Stimulated activated CD4-positive, alpha-beta T cell treated with anti-CD3 and anti-CD28 coated beads, Interleukin-2, amount 100 ng/mL, for 4 hours (primary cell): ENCODE results near the gene DGKQ.

Source experiments
- DNase-seq: peaks from one replicate; pipeline ENCODE4 v3.0.0-alpha.2; 2020; ENCODE audit warnings: low read depth

DGKQ gene

DNA sequence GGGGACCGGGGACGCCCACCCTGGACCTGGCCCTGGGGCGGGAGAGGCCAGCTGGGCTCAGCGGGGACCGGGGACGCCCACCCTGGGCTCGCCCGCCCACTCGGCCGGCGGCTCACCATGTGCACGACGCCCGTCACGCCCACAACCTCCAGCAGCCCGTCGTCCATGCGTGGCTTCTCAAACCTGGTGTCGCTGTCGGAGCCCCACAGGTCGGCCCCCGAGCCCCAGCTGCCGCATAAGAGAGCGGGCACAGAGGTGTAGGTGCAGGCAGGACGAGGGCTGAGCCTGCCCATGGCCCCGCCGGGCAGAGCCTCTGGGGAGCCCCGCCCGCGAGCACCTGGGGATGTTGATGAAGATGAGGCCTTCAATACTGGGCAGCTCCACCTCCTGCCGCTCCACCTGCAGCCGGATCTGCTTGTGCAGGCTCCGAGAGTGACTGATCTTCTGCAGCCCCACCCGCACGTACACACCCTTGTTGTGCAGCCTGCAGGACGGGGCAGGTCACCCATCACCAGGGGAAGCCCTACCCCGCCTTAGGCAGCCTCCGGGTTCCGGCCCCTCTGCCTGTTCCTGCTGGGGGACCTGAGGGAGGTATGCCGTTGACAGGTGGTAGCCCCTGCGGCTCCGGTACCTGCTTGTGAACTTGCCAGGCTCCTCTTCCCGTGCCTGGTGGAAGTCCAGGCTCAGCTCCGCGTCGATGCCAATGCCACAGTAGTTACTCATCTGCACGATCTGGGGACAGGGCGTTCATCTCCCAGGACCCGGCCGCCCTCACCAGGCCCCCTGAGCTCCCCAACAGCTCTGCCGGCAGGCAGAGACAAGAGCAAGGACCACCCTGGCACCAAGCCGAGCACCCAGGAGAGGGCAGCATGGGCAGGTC is 11.8 kb downstream of the DGKQ start:
- DNase-seq, result no peak

DNA sequence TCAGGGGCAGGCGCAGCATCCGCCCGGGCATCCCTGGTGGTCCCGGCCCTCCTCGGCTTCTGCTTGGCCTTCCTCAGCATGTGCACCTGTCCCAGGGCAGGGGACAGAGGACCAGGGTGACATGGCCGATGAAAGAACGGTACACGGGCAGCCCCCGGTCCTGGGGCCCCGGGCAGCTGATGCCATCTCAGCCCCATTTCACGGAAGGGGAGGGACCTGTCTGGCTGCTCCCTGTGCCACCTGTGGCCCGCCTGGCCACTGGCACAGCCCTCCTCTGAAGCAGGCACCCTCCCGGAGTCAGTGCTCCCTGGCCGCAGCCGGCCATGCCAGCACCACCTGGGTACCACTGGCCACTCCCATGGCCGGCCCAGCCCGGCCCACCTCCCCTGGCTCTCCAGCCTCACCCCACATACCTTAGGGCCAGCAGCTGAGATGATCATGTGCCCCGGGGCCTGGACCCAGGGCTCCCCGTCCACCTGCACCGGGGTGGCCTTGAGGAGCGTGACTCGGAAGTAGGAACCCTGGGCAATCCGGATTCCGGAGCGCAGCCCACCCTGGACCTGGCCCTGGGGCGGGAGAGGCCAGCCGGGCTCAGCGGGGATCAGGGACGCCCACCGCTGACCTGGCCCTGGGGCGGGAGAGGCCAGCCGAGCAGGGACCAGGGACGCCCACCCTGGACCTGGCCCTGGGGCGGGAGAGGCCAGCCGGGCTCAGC is 12.6 kb downstream of the DGKQ start:
- no peak for DNase-seq

DNA sequence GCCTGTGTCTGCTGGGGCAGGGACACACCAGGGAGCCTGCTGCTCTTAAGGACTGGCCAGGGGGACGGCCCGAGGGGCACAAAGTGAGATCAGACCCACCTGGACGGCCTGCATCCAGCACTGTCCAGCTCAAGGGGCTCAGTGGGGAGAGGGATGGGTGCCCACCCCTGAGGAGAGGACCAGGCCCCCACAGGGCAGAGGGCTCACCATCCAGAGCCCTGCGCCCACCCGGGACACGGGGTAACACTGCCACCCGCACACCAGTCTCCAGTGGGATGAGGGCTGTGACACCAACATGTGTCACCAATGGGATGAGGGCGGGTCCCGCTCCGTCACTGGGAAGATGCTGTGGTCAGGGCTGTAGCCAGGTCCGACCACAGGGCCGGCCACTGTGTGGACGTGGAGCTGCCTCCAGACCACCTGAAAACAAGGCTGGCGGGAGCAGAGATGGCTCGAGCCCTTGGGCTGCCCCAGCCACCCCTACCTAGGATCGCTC is 13.2 kb downstream of the DGKQ start:
- DNase-seq, result no peak

DNA sequence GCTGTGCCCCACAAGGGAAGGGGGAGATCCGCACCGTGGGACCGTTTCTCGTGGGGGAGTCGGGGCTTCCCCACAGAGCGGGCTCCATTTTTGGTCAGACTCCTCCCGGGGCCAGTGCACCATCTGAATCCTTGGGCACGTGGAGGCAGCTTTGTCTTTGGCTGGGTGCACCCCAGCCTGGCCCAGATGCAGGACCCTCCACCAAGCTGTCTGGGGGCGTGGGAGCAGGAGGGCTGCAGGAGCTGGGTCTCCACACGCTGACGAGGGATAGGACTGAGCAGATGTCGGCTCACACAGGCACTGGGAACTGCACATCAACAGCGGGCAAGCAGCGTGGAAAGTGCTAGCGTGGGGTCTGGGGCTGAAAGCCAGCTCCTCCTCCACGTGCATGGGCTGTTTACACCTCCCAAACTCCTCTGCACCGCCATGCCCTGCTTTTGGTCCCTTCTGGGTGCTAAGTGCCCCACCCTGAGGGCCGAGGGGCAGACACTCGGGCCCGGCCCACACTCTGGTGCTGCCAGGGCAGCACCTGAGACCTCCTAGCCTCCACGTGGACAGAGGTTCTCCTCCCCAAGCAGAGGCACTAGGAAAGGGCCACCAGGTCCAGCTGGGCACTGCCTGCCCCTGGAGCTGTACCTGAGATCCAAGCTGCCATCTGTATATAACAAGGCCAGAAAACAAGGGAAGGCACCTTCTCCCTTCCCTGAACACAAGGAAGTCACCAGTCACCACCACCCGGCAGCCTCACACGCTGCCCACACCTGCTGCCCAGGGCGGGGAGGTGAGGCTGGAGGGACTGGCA is 13.8 kb downstream of the DGKQ start:
- no peak for DNase-seq

DNA sequence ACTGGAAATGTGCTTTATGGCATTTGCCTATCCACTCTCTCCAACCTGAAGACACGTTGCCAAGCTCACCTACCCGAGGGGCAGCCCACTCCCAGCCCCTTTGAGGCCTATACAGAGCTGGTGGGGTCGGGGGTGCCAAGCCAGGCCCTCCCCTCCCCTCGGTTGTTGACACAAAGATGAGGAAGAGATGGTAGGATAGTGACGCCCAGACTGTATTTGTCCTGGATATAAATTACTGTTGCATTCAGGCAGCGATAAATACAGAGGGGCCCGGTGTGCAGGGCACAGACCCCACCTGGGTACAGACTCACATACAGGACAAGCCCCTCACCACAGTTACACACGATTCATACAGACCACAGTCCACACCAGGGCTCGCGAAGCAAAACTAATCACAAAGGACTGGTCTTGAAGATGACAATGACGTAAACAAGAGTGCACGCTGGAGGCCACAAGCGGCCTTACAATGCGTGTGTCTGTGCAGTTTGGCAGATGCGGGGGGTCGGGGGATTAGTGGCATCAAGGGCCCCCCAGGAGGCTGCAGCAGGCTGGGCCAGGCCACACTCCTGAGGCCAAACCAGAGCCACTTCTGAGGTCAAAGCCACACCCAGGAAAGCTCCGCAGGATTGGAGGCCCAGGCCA is 14.6 kb downstream of the DGKQ start:
- DNase-seq, result no peak

DNA sequence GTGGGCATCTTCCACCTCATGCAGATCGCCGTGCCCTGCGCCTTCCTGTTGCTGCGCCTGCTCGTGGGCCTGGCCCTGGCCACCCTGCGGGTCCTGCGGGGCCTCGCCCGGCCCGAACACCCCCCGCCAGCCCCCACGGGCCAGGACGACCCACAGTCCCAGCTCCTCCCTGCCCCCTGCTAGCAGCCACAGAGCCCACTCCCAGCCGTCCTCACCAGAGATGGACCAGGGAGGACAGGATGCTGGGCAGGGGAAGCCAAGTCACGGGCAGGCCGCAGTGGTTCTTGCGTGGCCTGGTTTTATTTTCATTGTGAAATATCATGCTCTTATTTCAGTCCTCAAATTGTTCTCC is 15.1 kb downstream of the DGKQ start:
- DNase-seq, result no peak

DNA sequence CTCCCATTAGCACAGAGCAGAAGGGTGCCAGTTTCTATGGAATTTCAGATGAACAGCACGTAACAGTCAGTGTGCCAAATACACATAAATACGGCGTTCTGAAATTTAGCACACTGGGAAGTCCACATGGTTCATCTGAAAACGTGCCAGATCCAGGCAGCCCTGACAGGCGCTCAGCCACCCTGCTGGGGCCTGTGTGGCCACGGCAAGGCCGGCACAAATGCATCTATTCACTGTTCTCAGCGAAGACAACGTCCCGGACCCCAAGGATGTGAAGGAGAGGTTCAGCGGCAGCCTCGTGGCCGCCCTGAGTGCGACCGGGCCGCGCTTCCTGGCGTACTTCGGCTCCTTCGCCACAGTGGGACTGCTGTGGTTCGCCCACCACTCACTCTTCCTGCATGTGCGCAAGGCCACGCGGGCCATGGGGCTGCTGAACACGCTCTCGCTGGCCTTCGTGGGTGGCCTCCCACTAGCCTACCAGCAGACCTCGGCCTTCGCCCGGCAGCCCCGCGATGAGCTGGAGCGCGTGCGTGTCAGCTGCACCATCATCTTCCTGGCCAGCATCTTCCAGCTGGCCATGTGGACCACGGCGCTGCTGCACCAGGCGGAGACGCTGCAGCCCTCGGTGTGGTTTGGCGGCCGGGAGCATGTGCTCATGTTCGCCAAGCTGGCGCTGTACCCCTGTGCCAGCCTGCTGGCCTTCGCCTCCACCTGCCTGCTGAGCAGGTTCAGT is 15.6 kb downstream of the DGKQ start:
- DNase-seq, result no peak

DNA sequence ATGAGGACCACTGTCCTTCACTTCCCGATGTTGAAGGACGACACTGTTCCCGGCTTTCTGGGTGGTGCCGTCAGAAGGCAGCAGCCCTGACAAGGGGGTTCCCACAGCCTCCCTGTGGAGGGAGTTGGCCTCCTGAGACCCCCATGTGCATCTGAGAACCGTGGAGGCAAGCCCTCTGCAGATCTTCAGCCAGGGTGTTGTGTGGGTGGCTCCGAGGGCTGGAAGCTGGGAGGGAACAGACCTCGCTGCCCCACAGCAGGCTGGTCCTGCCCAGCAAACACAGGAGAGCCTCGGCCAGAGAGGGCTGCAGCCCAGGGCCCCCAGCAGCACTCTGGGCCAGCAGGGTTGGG is 16.2 kb downstream of the DGKQ start:
- DNase-seq, result no peak

DNA sequence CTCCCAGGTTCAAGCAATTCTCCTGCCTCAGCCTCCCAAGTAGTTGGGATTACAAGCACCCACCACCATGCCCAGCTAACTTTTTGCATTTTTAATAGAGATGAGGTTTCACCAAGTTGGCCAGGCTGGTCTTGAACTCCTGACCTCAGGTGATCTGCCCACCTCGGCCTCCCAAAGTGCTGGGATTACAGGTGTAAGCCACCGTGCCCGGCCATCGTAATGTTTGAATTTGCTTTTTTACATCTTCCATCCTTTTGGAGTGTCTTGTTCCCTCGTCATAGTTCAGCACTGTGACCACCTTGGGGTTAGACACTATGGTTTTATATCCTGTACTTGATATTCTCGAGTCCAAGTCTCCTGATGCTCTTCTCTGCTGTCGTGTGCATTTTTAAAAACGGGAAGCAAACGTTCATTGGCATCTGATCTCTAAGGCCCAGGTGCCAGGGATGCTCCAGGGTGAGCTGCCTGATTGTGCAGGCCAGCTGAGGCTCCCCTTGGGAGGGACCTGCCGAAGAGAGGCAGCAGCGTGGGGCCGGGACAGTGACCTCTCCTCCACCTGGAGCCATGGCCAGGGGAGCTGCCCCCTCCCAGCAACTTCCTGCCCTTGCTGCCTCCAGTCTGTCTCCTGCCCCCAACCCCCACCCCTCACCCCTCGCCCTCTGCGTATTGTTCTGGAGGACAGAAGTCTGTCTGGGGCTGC is 16.7 kb downstream of the DGKQ start:
- no peak for DNase-seq

DNA sequence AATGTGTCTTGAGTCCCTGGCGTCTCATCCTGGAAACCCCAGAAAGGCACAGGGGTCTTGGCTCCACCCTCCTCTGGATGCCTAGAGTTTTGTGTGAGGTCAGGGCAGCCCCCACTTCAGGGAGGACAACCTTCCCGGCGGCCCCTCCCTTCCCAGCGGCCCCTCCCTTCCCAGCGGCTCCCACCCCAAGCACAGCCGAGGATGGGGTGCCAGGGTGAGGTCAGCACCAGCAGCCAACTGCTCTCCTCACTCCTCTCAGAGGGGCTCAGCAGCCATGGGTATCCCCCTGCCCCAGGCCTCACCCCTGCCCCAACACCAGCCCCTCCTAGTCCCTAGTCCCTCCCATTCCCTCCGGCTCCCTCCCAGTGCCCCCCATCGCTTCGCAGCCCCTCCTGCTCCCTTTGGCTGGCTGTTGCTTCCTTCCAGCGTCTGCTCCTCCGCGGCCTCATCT is 17.4 kb downstream of the DGKQ start:
- no peak for DNase-seq

DNA sequence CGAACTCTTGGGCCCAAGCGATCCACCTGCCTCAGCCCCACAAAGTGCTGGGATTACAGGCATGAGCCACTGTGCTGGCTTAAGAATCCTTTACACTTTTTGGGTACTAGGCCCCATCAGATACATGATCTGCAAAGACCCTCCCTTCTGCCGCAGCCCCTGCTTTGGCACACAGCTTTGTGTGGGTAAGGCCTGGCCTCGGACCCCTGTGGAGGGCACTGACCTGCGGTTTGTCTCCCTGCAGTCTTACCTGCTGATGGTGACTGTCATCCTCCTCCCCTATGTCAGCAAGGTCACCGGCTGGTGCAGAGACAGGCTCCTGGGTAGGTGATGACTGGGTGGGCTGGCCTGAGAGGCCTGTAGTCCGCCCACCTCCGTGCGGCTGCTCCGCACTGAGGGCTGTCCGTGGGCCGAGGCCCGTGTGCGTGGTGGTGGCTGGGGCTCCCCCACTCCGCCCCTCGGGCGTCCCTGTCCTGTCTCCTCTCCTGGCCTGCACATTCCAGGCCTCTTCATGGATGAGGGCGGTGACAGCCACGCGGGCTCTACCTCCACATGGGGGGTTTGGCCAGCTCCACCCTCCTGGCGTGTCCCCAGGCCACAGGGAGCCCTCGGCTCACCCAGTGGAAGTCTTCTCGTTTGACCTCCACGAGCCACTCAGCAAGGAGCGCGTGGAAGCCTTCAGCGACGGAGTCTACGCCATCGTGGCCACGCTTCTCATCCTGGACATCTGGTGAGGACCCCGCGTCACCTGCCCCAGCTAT is 18.0 kb downstream of the DGKQ start:
- DNase-seq, result no peak

DNA sequence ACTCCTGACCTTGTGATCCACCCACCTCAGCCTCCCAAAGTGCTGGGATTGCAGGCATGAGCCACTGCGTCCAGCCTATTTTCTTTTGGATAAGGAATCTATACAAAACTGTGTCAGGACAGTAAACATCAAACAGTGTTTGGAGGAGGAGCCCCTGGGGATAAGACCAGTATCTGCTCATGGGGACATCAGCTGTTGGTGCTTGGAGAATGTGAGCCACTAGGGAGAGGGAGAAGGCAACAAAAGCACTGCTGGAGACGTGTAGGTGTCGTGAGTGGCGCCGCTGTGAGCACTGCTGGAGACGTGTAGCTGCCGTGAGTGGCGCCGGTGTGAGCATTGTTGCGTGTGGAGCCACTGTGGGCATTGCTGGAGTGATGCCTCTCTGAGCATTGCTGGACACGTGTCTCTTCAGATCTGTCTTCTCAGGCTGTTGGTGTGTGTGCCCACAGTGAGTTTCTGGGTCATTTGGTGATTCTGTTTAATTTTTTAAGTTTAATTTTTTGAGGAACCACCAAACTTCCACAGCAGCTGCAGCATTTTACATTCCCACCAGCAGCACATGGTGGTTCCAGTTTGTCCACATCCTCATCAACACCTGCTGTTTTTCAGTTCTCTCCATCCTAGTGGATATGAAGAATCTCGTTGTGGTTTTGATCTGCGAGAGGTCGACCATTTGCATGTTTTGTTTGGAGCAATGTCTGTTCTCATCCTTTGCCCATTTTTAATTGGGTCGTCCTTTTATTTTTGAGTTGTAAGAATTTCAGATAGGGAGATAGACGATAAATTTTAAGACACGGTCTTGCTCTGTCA is 19.0 kb downstream of the DGKQ start:
- DNase-seq, result no peak

DNA sequence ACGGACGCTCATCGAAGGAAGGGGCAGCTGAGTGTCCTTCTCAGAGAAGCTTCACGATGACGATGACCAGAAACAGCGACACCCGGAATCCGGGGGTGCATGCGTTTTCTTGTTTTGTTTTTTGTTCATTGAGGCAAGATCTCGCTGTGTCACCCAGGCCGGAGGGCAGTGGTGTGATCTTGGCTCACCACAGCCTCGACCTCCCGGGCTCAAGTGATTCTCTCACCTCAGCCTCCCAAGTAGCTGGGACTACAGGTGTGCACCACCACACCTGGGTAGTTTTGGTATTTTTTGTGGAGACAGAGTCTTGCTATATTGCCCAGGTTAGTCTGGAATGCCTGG is 19.8 kb downstream of the DGKQ start:
- no peak for DNase-seq

DNA sequence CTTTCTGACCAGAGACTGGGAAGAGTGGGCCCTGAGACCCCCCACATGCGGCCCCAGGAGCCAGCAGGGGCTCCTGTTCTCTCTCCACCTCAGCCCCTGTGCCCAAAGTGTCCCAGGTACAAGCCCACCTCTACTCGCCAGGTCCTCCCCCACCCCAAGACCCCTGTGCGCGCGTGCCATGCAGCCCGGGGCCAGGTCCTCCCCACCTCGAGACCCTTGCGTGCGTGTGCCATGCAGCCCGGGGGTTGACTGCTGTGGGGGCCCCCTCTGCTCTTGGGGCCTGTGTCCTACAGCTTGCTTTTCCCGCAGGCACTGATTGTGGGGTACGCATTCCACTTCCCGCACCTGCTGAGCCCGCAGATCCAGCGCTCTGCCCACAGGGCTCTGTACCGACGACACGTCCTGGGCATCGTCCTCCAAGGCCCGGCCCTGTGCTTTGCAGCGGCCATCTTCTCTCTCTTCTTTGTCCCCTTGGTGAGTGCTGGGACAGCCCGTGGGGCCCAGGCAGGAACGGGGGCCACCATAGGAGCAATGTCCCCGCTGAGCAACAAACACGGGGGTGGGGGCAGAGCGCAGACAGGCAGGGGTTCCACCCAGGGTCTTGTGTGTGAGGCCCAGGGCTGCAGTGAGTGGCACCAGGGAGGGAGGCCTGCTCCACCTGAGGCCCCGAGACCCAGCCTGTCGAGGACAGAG is 20.3 kb downstream of the DGKQ start:
- no peak for DNase-seq

DNA sequence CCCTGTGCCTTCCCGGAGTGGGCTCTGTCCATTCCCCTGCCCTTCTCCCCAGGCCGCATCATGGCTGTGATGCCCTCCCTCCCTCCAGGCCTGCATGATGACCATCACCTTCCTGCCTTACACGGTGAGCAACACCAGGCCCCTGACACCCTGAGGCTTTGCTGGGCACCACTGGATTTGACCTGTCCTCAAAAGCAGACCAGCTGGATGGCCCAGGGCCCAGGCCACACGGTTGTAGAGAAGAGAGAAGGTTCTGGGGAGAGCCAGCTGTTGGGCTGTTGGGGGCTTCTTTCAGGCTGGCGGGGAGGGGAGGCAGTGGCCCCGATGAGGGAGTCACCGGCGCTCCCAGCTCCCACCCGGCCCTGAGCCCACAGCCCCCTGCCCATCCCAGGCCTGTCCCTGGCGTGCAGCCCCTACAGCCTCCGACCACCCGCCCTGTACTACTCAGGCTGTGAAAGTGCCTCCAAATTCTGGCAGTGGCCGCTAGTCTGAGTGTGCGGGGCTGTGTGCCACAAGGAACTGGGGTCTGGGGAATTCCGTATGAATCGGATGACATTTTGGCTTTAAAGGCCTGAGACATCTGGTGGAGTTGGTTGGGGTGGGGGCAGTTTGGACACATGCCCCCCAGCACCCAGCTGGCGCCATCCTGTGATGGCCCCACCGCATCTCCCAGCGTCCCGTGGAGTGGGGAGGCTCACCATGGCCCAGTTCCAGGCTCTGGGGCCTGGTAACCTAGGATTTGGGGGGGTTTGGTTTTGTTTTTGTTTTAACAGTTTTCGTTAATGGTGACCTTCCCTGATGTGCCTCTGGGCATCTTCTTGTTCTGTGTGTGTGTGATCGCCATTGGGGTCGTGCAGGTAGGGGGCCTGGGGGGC is 21.5 kb downstream of the DGKQ start:
- DNase-seq, result no peak

DNA sequence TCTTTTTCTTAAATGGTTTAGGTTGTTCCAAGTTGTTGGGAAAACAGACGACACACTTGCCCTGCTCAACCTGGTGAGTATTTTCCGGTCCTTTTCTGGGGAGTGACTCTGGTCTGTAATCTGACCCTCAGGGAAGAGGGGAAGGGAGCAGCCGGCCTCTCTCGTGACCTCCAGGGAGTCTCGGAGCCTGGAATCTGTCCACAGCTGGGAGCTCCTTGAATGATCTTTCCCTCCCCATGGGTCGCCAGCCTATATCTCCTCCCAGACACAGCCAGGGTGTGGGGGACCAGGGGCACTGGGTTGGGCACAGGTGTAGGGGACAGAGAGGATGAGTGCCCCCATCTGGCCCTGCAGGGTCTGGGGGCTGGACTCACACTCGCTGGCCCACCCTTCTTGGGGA is 22.2 kb downstream of the DGKQ start:
- DNase-seq, result no peak

DNA sequence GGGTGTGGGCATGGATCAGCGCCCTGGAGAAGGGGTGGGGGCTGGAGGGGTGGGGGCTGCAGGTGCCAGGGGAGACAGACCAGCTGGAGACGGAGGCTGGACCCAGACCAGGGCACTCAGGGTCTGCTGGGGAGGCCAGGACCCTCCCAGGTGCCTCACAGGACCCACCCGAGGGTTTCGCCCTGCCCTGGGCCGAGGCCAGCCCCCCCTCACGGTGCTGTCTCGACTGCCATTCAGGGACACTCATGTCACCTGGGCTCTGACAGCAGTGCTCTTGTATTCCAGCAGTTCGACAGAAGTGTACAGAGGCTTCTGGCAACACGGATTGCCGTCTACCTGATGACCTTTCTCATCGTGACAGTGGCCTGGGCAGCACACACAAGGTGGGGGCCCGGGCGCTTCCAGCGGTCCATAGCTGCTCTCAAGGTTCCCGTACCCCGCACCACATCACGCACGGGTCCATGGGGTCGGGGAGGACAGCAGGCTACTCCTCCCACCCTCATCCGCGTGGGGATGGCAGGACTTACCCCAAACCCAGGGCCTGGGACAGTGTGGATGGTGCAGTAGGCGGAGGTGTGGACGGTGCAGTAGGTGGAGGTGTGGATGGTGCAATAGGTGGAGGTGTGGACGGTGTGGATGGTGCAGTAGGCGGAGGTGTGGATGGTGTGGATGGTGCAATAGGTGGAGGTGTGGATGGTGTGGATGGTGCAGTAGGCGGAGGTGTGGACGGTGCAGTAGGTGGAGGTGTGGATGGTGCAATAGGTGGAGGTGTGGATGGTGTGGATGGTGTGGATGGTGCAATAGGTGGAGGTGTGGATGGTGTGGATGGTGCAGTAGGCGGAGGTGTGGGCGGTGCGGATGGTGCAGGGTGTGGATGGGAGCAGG is 23.0 kb downstream of the DGKQ start:
- no peak for DNase-seq
